Activated naive CD8-positive, alpha-beta T cell treated with anti-CD3 and anti-CD28 coated beads, Interleukin-2, amount 50 U/mL, for 24 hours (primary cell): ENCODE measurements around the gene GARIN5B.
A peak's percentile ranks its signal among the peaks of the same experiment; 100 is the strongest.

Experiments
- ATAC-seq: fragments of 150-1000 bp; cut with Tn5 transposase; one replicate; pipeline ENCODE4 v1.10.0; 2021
- DNase-seq: peaks from one replicate; pipeline ENCODE4 v3.0.0; 2021
- H3K27ac Mint-ChIP-seq: one replicate; pipeline ENCODE4 v1.8.0; 2021; ENCODE audit warnings: mild to moderate bottlenecking, mixed read lengths
- H3K27me3 Mint-ChIP-seq: one replicate; pipeline ENCODE4 v1.8.0; 2021; ENCODE audit warnings: mixed read lengths
- H3K36me3 Mint-ChIP-seq: one replicate; pipeline ENCODE4 v1.8.0; 2021; ENCODE audit warnings: low read depth, mixed read lengths
- H3K4me1 Mint-ChIP-seq: one replicate; pipeline ENCODE4 v1.8.0; 2021; ENCODE audit warnings: mixed read lengths
- H3K4me3 Mint-ChIP-seq: one replicate; pipeline ENCODE4 v1.8.0; 2021; ENCODE audit warnings: mild to moderate bottlenecking, moderate library complexity, mixed read lengths
- H3K9me3 Mint-ChIP-seq: one replicate; pipeline ENCODE4 v1.8.0; 2021; ENCODE audit warnings: mixed read lengths

The GARIN5B gene

GRCh38 chr19:55392820-55393761 is 30.0 kb upstream of the GARIN5B start:
- Mint-ChIP-seq H3K4me3 (no peak overlapping the region), H3K4me1 (peaks cover 22% of the 10 kb centered on the region), H3K36me3 (peaks cover 23% of the 10 kb centered on the region), H3K27ac (no peak overlapping the region), H3K27me3 (no peaks in the 10 kb centered on the region), H3K9me3 (no peaks in the 10 kb centered on the region)
- no peak for ATAC-seq
- no peak for DNase-seq

GRCh38 chr19:55391702-55392615 is 28.9 kb upstream of the GARIN5B start:
- H3K4me1 Mint-ChIP-seq: peaks cover 31% of the 10 kb centered on the region
- H3K4me3 Mint-ChIP-seq: no peak overlapping the region
- H3K36me3 Mint-ChIP-seq: peaks cover 34% of the 10 kb centered on the region

GRCh38 chr19:55391191-55391670 is 28.2 kb upstream of the GARIN5B start:
- H3K4me3 Mint-ChIP-seq: no peak overlapping the region
- H3K9me3 Mint-ChIP-seq: no peaks in the 10 kb centered on the region
- H3K4me1 Mint-ChIP-seq: peaks cover 37% of the 10 kb centered on the region
- DNase-seq (no peak), ATAC-seq (peak; percentile 12)
- H3K27ac Mint-ChIP-seq: peak overlapping the region; percentile 2
- no peaks in the 10 kb centered on the region for H3K27me3 Mint-ChIP-seq
- H3K36me3 Mint-ChIP-seq: peaks cover 41% of the 10 kb centered on the region

More at GRCh38 chr19:55391702-55392615, 28.9 kb upstream of the GARIN5B start:
- ATAC-seq (no peak), DNase-seq (no peak)
- no peaks in the 10 kb centered on the region for H3K9me3 Mint-ChIP-seq
- no peaks in the 10 kb centered on the region for H3K27me3 Mint-ChIP-seq
- peak overlapping the region; percentile 2 for H3K27ac Mint-ChIP-seq

GRCh38 chr19:55390461-55390880 is 27.4 kb upstream of the GARIN5B start:
- no peaks in the 10 kb centered on the region for H3K9me3 Mint-ChIP-seq
- DNase-seq (no peak), ATAC-seq (no peak)
- peak overlapping the region; percentile 52 for H3K27ac Mint-ChIP-seq
- peaks cover 48% of the 10 kb centered on the region for H3K36me3 Mint-ChIP-seq
- H3K27me3 Mint-ChIP-seq: peaks cover 2% of the 10 kb centered on the region
- peak overlapping the region; percentile 37 for H3K4me3 Mint-ChIP-seq
- H3K4me1 Mint-ChIP-seq: peaks cover 39% of the 10 kb centered on the region

GRCh38 chr19:55389386-55390317 is 26.6 kb upstream of the GARIN5B start:
- DNase-seq: no peak
- peak overlapping the region; percentile 51 for H3K4me3 Mint-ChIP-seq
- peaks cover 2% of the 10 kb centered on the region for H3K27me3 Mint-ChIP-seq
- H3K27ac Mint-ChIP-seq: peak overlapping the region; percentile 99
- ATAC-seq: no peak
- H3K4me1 Mint-ChIP-seq: peaks cover 42% of the 10 kb centered on the region
- H3K9me3 Mint-ChIP-seq: no peaks in the 10 kb centered on the region
- H3K36me3 Mint-ChIP-seq: peaks cover 48% of the 10 kb centered on the region

- Mint-ChIP-seq H3K9me3 (no peaks in the 10 kb centered on the region), H3K36me3 (peaks cover 48% of the 10 kb centered on the region), H3K27ac (peak overlapping the region; percentile 99), H3K4me1 (peaks cover 49% of the 10 kb centered on the region), H3K27me3 (peaks cover 2% of the 10 kb centered on the region), H3K4me3 (peak overlapping the region; percentile 97)
- DNase-seq (no peak), ATAC-seq (no peak)
Observed at GRCh38 chr19:55387736-55388497, 24.9 kb upstream of the GARIN5B start.

GRCh38 chr19:55386493-55386971 is 23.5 kb upstream of the GARIN5B start:
- peak overlapping the region; percentile 97 for H3K4me3 Mint-ChIP-seq
- no peaks in the 10 kb centered on the region for H3K9me3 Mint-ChIP-seq
- H3K4me1 Mint-ChIP-seq: peaks cover 61% of the 10 kb centered on the region
- DNase-seq (no peak), ATAC-seq (no peak)
- peaks cover 2% of the 10 kb centered on the region for H3K27me3 Mint-ChIP-seq
- H3K27ac Mint-ChIP-seq: peak overlapping the region; percentile 99
- H3K36me3 Mint-ChIP-seq: peaks cover 49% of the 10 kb centered on the region

- peak within 1 kb of the TSS; percentile 97 for H3K4me3 Mint-ChIP-seq
- H3K4me1 Mint-ChIP-seq: peaks cover 61% of the 10 kb centered on the region
- peaks cover 50% of the 10 kb centered on the region for H3K36me3 Mint-ChIP-seq
- H3K9me3 Mint-ChIP-seq: no peaks in the 10 kb centered on the region
- ATAC-seq (peak; percentile 60), DNase-seq (peak; percentile 98)
- H3K27me3 Mint-ChIP-seq: peaks cover 2% of the 10 kb centered on the region
- peak within 1 kb of the TSS; percentile 99 for H3K27ac Mint-ChIP-seq
Observed at GRCh38 chr19:55385724-55386492, 22.8 kb upstream of the GARIN5B start, which contains the start of gene RPL28. RPL28 (plus strand) TSS chr19:55385932; CDS start chr19:55386358, 426 bp downstream.

- ATAC-seq: peak; percentile 75
- peaks cover 2% of the 10 kb centered on the region for H3K27me3 Mint-ChIP-seq
- H3K4me3 Mint-ChIP-seq: peak overlapping the region; percentile 97
- peaks cover 46% of the 10 kb centered on the region for H3K36me3 Mint-ChIP-seq
- H3K9me3 Mint-ChIP-seq: no peaks in the 10 kb centered on the region
- H3K27ac Mint-ChIP-seq: peak overlapping the region; percentile 99
- DNase-seq: peak; percentile 96
- peaks cover 58% of the 10 kb centered on the region for H3K4me1 Mint-ChIP-seq
Observed at GRCh38 chr19:55384920-55385723, 22.1 kb upstream of the GARIN5B start.

- Mint-ChIP-seq H3K27me3 (peaks cover 2% of the 10 kb centered on the region), H3K9me3 (no peaks in the 10 kb centered on the region), H3K4me1 (peaks cover 50% of the 10 kb centered on the region), H3K36me3 (peaks cover 39% of the 10 kb centered on the region), H3K4me3 (peak within 1 kb of the TSS; percentile 97), H3K27ac (peak within 1 kb of the TSS; percentile 99)
- DNase-seq: peak; percentile 58
- peak; percentile 9 for ATAC-seq
Observed at GRCh38 chr19:55384131-55384919, 21.3 kb upstream of the GARIN5B start, which contains the start of gene TMEM238. TMEM238 (minus strand) TSS chr19:55384292; CDS start chr19:55384259, 33 bp downstream.
